ENCODE measurements around the gene CEP164. TPM values are rescaled to one million over a fixed set of nuclear protein-coding genes. Genes with fewer than 3 reads are reported as not detected.

CEP164 gene
- total and polyA plus RNA-seq, 2 of the 8 experiments (the other 6 are each of a cell fraction or from before 2014, with no cell fraction given), result 8.4 to 20.8 TPM

DNA sequence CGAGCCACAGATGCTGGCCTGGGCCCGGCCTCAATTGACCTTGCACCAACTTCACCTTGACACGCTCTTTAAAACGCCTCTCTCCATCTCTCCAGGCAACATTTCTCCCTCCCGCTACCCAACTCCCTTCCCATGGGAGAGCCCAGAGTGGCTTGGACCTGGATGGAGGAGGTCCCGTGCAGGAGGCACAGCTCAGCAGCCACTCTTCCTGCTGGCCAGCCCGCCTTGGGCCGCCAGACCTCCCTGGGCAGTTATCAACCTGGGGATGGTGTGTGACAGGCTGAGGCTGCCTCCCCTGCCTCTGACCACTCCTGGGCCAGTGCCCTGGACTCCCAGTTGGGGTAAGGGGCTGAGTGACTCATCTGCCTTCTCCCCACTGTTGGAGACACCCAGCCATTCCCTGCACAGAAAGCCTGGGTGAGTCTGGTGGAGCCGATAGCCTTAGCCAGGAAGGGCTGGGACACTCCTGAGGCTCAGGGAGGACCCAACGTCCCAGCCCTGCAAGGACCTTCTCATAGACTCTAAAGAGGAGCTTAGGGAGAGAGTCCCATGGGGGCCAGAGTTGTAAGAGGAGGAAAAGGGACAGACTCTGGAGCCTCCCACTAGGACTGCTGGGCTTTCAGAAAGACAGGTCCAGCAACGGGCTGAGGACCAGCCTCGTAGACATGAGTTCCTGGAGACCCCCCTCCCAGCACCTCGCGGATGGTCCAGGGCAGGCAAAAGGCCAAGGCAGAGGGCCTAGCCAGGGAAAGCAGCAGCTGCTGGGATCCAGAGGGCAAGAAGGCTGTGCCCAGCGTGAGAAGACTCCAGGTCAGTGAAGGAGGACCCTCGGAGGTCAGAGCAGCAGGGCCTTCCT lies 131.7 kb downstream of the CEP164 start (continued):
- no peak for TF ChIP-seq CHD1 (IDR thresholded peaks at IDR 0.05; ENCODE audit: low read depth, low read length)
- TF ChIP-seq TAF7 (optimal IDR thresholded peaks at IDR 0.05; ENCODE audit: borderline replicate concordance, low read depth, low read length), result no peak
- TF ChIP-seq FOSL1 (IDR thresholded peaks at IDR 0.05; ENCODE audit: insufficient read depth, low read depth, low read length), result no peak
- TF ChIP-seq, protein P1, sequence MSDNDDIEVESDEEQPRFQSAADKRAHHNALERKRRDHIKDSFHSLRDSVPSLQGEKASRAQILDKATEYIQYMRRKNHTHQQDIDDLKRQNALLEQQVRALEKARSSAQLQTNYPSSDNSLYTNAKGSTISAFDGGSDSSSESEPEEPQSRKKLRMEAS (IDR thresholded peaks at IDR 0.05), result no peak
- TF ChIP-seq NANOG (IDR thresholded peaks at IDR 0.05; ENCODE audit: insufficient read depth, low read depth, low read length, poor library complexity, severe bottlenecking), result no peak
